Measurements from ENCODE around the gene SLBP.

- TF ChIP-seq TCF12 (IDR thresholded peaks at IDR 0.05; ENCODE audit: low read depth, low read length) (no peak), POLR2A (IDR thresholded peaks at IDR 0.05; ENCODE audit: low read depth, low read length) (no peak), EED (IDR thresholded peaks at IDR 0.05; ENCODE audit: low read depth) (no peak), POLR2AphosphoS5 (IDR thresholded peaks at IDR 0.05; ENCODE audit: low read length) (no peak), CTCF (IDR thresholded peaks at IDR 0.05 in 2 of 3, conservative IDR thresholded peaks at IDR 0.05 in 1 of 3; ENCODE audit: control insufficient read depth in 2 of 3, extremely low read depth in 1 of 3, insufficient read depth in 1 of 3, low read depth in 3 of 3, low read length in 3 of 3) (no peak), SREBF2 (IDR thresholded peaks at IDR 0.05; ENCODE audit: low read length) (no peak), ZSCAN29 (IDR thresholded peaks at IDR 0.05) (no peak), NFXL1 (IDR thresholded peaks at IDR 0.05; ENCODE audit: borderline replicate concordance) (no peak), NFYB (IDR thresholded peaks at IDR 0.05; ENCODE audit: insufficient read depth, low read depth, low read length) (no peak), NRF1 (conservative IDR thresholded peaks at IDR 0.05; ENCODE audit: low read depth, low read length) (no peak)
These were observed 67.0 kb downstream of the SLBP start for GRCh38 chr4:1644891-1645657.

All from GM12878 (cell line).